ENCODE measurements around the gene MEGF11.

The MEGF11 gene

GRCh38 chr15:65913631-65914199 is 339.8 kb downstream of the MEGF11 start:
- no peaks in the 10 kb centered on the region for H3K4me1 ChIP-seq (ENCODE audit: control insufficient read depth, low read depth, low read length)
- no peak overlapping the region for H3K18ac ChIP-seq (ENCODE audit: low read length)
- H3K23ac ChIP-seq (ENCODE audit: low read length): no peak overlapping the region
- no peak for DNase-seq
- H3K9ac ChIP-seq (ENCODE audit: low read length): no peak overlapping the region
- H3K79me1 ChIP-seq (ENCODE audit: low read length): no peaks in the 10 kb centered on the region
- WGBS (ENCODE audit: extremely low coverage, insufficient coverage, low lambda C conversion rate): no CpG with 5 or more reads among the region's 13 CpGs
- no peak overlapping the region for H3K27ac ChIP-seq (ENCODE audit: low read depth, low read length)
- no peak overlapping the region for H2BK5ac ChIP-seq (ENCODE audit: low read length)
- no peak overlapping the region for H3K4me3 ChIP-seq (ENCODE audit: low read length)
- no peak overlapping the region for H2BK120ac ChIP-seq (ENCODE audit: low read depth, low read length)
- no peaks in the 10 kb centered on the region for H3K79me2 ChIP-seq (ENCODE audit: control insufficient read depth, insufficient read depth, low read length)
- no peaks in the 10 kb centered on the region for H3K36me3 ChIP-seq (ENCODE audit: control insufficient read depth, insufficient read depth, low read length)
- no peak overlapping the region for H4K5ac ChIP-seq (ENCODE audit: low read length)
- no peak overlapping the region for H3K56ac ChIP-seq (ENCODE audit: low read length)
- no peak overlapping the region for H2AK5ac ChIP-seq (ENCODE audit: low read length)
- no peaks in the 10 kb centered on the region for H3K27me3 ChIP-seq (ENCODE audit: insufficient read depth, low read length, poor library complexity)
- H4K8ac ChIP-seq (ENCODE audit: low read depth, low read length): no peak overlapping the region
- H2BK15ac ChIP-seq (replicated peaks; ENCODE audit: low read depth): no peak overlapping the region
- no peak overlapping the region for H3K4ac ChIP-seq (ENCODE audit: low read depth, low read length)
- no peak overlapping the region for H3K4me2 ChIP-seq (ENCODE audit: low read length)

- H4K5ac ChIP-seq (ENCODE audit: low read length): no peak overlapping the region
- no peaks in the 10 kb centered on the region for H3K4me1 ChIP-seq (ENCODE audit: control insufficient read depth, low read depth, low read length)
- H3K27ac ChIP-seq (ENCODE audit: low read depth, low read length): no peak overlapping the region
- no peak overlapping the region for H4K8ac ChIP-seq (ENCODE audit: low read depth, low read length)
- H2BK120ac ChIP-seq (ENCODE audit: low read depth, low read length): no peak overlapping the region
- H3K4me2 ChIP-seq (ENCODE audit: low read length): no peak overlapping the region
- no peak for DNase-seq
- no peak overlapping the region for H2BK5ac ChIP-seq (ENCODE audit: low read length)
- no peak overlapping the region for H3K23ac ChIP-seq (ENCODE audit: low read length)
- no peaks in the 10 kb centered on the region for H3K79me1 ChIP-seq (ENCODE audit: low read length)
- no peak overlapping the region for H3K9ac ChIP-seq (ENCODE audit: low read length)
- no peak overlapping the region for H3K18ac ChIP-seq (ENCODE audit: low read length)
- WGBS (ENCODE audit: extremely low coverage, insufficient coverage, low lambda C conversion rate): no CpG with 5 or more reads among the region's 2 CpGs
- H3K36me3 ChIP-seq (ENCODE audit: control insufficient read depth, insufficient read depth, low read length): peaks cover 2% of the 10 kb centered on the region
- H3K4ac ChIP-seq (ENCODE audit: low read depth, low read length): no peak overlapping the region
- no peaks in the 10 kb centered on the region for H3K27me3 ChIP-seq (ENCODE audit: insufficient read depth, low read length, poor library complexity)
- no peak overlapping the region for H2AK5ac ChIP-seq (ENCODE audit: low read length)
- no peak overlapping the region for H3K56ac ChIP-seq (ENCODE audit: low read length)
- H3K4me3 ChIP-seq (ENCODE audit: low read length): no peak overlapping the region
- no peaks in the 10 kb centered on the region for H3K79me2 ChIP-seq (ENCODE audit: control insufficient read depth, insufficient read depth, low read length)
- H2BK15ac ChIP-seq (replicated peaks; ENCODE audit: low read depth): no peak overlapping the region
These were observed 341.3 kb downstream of the MEGF11 start for GRCh38 chr15:65912235-65912634.

GRCh38 chr15:65910341-65910740 is 343.2 kb downstream of the MEGF11 start:
- Histone ChIP-seq H3K4me2 (ENCODE audit: low read length) (no peak overlapping the region), H3K4me1 (ENCODE audit: control insufficient read depth, low read depth, low read length) (no peaks in the 10 kb centered on the region), H3K36me3 (ENCODE audit: control insufficient read depth, insufficient read depth, low read length) (peaks cover 2% of the 10 kb centered on the region), H3K4ac (ENCODE audit: low read depth, low read length) (no peak overlapping the region), H3K4me3 (ENCODE audit: low read length) (no peak overlapping the region), H2BK120ac (ENCODE audit: low read depth, low read length) (no peak overlapping the region), H3K27me3 (ENCODE audit: insufficient read depth, low read length, poor library complexity) (no peaks in the 10 kb centered on the region), H3K23ac (ENCODE audit: low read length) (no peak overlapping the region), H3K9ac (ENCODE audit: low read length) (no peak overlapping the region), H2AK5ac (ENCODE audit: low read length) (no peak overlapping the region), H4K8ac (ENCODE audit: low read depth, low read length) (no peak overlapping the region), H3K79me1 (ENCODE audit: low read length) (no peaks in the 10 kb centered on the region), H3K27ac (ENCODE audit: low read depth, low read length) (no peak overlapping the region), H2BK15ac (replicated peaks; ENCODE audit: low read depth) (no peak overlapping the region), H4K5ac (ENCODE audit: low read length) (no peak overlapping the region), H3K56ac (ENCODE audit: low read length) (no peak overlapping the region), H3K18ac (ENCODE audit: low read length) (no peak overlapping the region), H3K79me2 (ENCODE audit: control insufficient read depth, insufficient read depth, low read length) (no peaks in the 10 kb centered on the region), H2BK5ac (ENCODE audit: low read length) (no peak overlapping the region)
- whole genome bisulfite sequencing (ENCODE audit: extremely low coverage, insufficient coverage, low lambda C conversion rate): no CpG with 5 or more reads among the region's 4 CpGs
- no peak for DNase-seq

GRCh38 chr15:65909831-65910230 is 343.7 kb downstream of the MEGF11 start:
- Histone ChIP-seq H2AK5ac (ENCODE audit: low read length) (no peak overlapping the region), H3K79me2 (ENCODE audit: control insufficient read depth, insufficient read depth, low read length) (no peaks in the 10 kb centered on the region), H3K4me2 (ENCODE audit: low read length) (no peak overlapping the region), H3K18ac (ENCODE audit: low read length) (no peak overlapping the region), H3K4me3 (ENCODE audit: low read length) (no peak overlapping the region), H3K36me3 (ENCODE audit: control insufficient read depth, insufficient read depth, low read length) (peaks cover 2% of the 10 kb centered on the region), H3K4me1 (ENCODE audit: control insufficient read depth, low read depth, low read length) (no peaks in the 10 kb centered on the region), H3K9ac (ENCODE audit: low read length) (no peak overlapping the region), H3K27me3 (ENCODE audit: insufficient read depth, low read length, poor library complexity) (no peaks in the 10 kb centered on the region), H3K56ac (ENCODE audit: low read length) (no peak overlapping the region), H2BK5ac (ENCODE audit: low read length) (no peak overlapping the region), H2BK120ac (ENCODE audit: low read depth, low read length) (no peak overlapping the region), H3K27ac (ENCODE audit: low read depth, low read length) (no peak overlapping the region), H4K5ac (ENCODE audit: low read length) (no peak overlapping the region), H4K8ac (ENCODE audit: low read depth, low read length) (no peak overlapping the region), H3K79me1 (ENCODE audit: low read length) (no peaks in the 10 kb centered on the region), H3K4ac (ENCODE audit: low read depth, low read length) (no peak overlapping the region), H3K23ac (ENCODE audit: low read length) (no peak overlapping the region), H2BK15ac (replicated peaks; ENCODE audit: low read depth) (no peak overlapping the region)
- no CpG with 5 or more reads among the region's 3 CpGs for WGBS (ENCODE audit: extremely low coverage, insufficient coverage, low lambda C conversion rate)
- peak; percentile 13 for DNase-seq

- Histone ChIP-seq H3K36me3 (ENCODE audit: control insufficient read depth, insufficient read depth, low read length) (peaks cover 2% of the 10 kb centered on the region), H2BK5ac (ENCODE audit: low read length) (no peak overlapping the region), H3K23ac (ENCODE audit: low read length) (no peak overlapping the region), H4K8ac (ENCODE audit: low read depth, low read length) (no peak overlapping the region), H3K18ac (ENCODE audit: low read length) (no peak overlapping the region), H3K27me3 (ENCODE audit: insufficient read depth, low read length, poor library complexity) (no peaks in the 10 kb centered on the region), H2BK120ac (ENCODE audit: low read depth, low read length) (no peak overlapping the region), H3K79me2 (ENCODE audit: control insufficient read depth, insufficient read depth, low read length) (no peaks in the 10 kb centered on the region), H3K56ac (ENCODE audit: low read length) (no peak overlapping the region), H3K4me2 (ENCODE audit: low read length) (no peak overlapping the region), H2BK15ac (replicated peaks; ENCODE audit: low read depth) (no peak overlapping the region), H3K79me1 (ENCODE audit: low read length) (no peaks in the 10 kb centered on the region), H3K9ac (ENCODE audit: low read length) (no peak overlapping the region), H3K4me3 (ENCODE audit: low read length) (no peak overlapping the region), H3K27ac (ENCODE audit: low read depth, low read length) (no peak overlapping the region), H4K5ac (ENCODE audit: low read length) (no peak overlapping the region), H3K4ac (ENCODE audit: low read depth, low read length) (no peak overlapping the region), H2AK5ac (ENCODE audit: low read length) (no peak overlapping the region), H3K4me1 (ENCODE audit: control insufficient read depth, low read depth, low read length) (no peaks in the 10 kb centered on the region)
- no CpG with 5 or more reads among the region's 4 CpGs for whole genome bisulfite sequencing (ENCODE audit: extremely low coverage, insufficient coverage, low lambda C conversion rate)
- DNase-seq: no peak
These were observed 344.7 kb downstream of the MEGF11 start for GRCh38 chr15:65908876-65909275.

GRCh38 chr15:65907661-65908060 is 345.9 kb downstream of the MEGF11 start:
- H4K5ac ChIP-seq (ENCODE audit: low read length): no peak overlapping the region
- H3K18ac ChIP-seq (ENCODE audit: low read length): no peak overlapping the region
- H2AK5ac ChIP-seq (ENCODE audit: low read length): no peak overlapping the region
- H3K36me3 ChIP-seq (ENCODE audit: control insufficient read depth, insufficient read depth, low read length): peaks cover 2% of the 10 kb centered on the region
- no peak overlapping the region for H3K9ac ChIP-seq (ENCODE audit: low read length)
- H2BK5ac ChIP-seq (ENCODE audit: low read length): no peak overlapping the region
- no peak overlapping the region for H3K4me3 ChIP-seq (ENCODE audit: low read length)
- no peak overlapping the region for H2BK120ac ChIP-seq (ENCODE audit: low read depth, low read length)
- no peak overlapping the region for H3K23ac ChIP-seq (ENCODE audit: low read length)
- no peaks in the 10 kb centered on the region for H3K79me1 ChIP-seq (ENCODE audit: low read length)
- no peaks in the 10 kb centered on the region for H3K27me3 ChIP-seq (ENCODE audit: insufficient read depth, low read length, poor library complexity)
- H3K4me2 ChIP-seq (ENCODE audit: low read length): no peak overlapping the region
- no peak overlapping the region for H2BK15ac ChIP-seq (replicated peaks; ENCODE audit: low read depth)
- H3K4ac ChIP-seq (ENCODE audit: low read depth, low read length): no peak overlapping the region
- no peak for DNase-seq
- WGBS (ENCODE audit: extremely low coverage, insufficient coverage, low lambda C conversion rate): no CpG with 5 or more reads among the region's 3 CpGs
- no peak overlapping the region for H3K56ac ChIP-seq (ENCODE audit: low read length)
- no peak overlapping the region for H4K8ac ChIP-seq (ENCODE audit: low read depth, low read length)
- no peak overlapping the region for H3K27ac ChIP-seq (ENCODE audit: low read depth, low read length)
- H3K4me1 ChIP-seq (ENCODE audit: control insufficient read depth, low read depth, low read length): no peaks in the 10 kb centered on the region
- no peaks in the 10 kb centered on the region for H3K79me2 ChIP-seq (ENCODE audit: control insufficient read depth, insufficient read depth, low read length)
